H1 (cell line): ENCODE measurements around the gene ZNF277. TPM values are rescaled to one million over a fixed set of nuclear protein-coding genes. Genes with fewer than 3 reads are reported as not detected.

Experiments used
- CTCF ChIA-PET: fragments of 300-600 bp; sonication (Branson Sonifier 250); formaldehyde crosslinking; loops from one replicate; lab custom pipeline; 2021; ENCODE audit not compliant: partially characterized antibody; lab: Charles Lee
- POLR2A ChIA-PET: fragments of 300-600 bp; sonication (Branson Sonifier 250); formaldehyde crosslinking; loops from one replicate; lab custom pipeline; 2021; ENCODE audit warnings: inconsistent platforms; ENCODE audit not compliant: partially characterized antibody; lab: Charles Lee
- DNase-seq, 2 experiments: peaks; one replicate each; pipeline versions ENCODE4 v3.0.0 to v3.0.0-alpha.2; 2010 to 2022; ENCODE audit warnings: low spot score in 2 of 2, low read depth in 1 of 2, mixed read lengths in 1 of 2
- FAIRE-seq: peaks from 2 replicates; lab custom pipeline; 2011; peaks lifted over from hg19 to GRCh38; lab: Jason Lieb, UNC
- H2AFZ ChIP-seq: 2 replicates; pipeline ENCODE4 v1.8.1; 2012; ENCODE audit warnings: low read length, inconsistent platforms
- H2AK5ac ChIP-seq: 2 replicates; pipeline ENCODE4 v1.6.1; 2013; ENCODE audit warnings: low read depth, low read length
- H2BK120ac ChIP-seq: replicated peaks from 2 replicates; pipeline ENCODE3; 2013; ENCODE audit warnings: low read depth, low read length, inconsistent platforms
- H2BK12ac ChIP-seq: 2 replicates; pipeline ENCODE4 v1.6.1; 2013; ENCODE audit warnings: low read depth, low read length
- H2BK15ac ChIP-seq: 2 replicates; pipeline ENCODE4 v1.6.1; 2013; ENCODE audit warnings: low read length
- H2BK20ac ChIP-seq: 2 replicates; pipeline ENCODE4 v1.6.1; 2013; ENCODE audit warnings: low read length
- H2BK5ac ChIP-seq: 2 replicates; pipeline ENCODE4 v1.6.1; 2013; ENCODE audit warnings: low read depth, low read length
- H3K14ac ChIP-seq: 2 replicates; pipeline ENCODE4 v1.6.1; 2013; ENCODE audit warnings: inconsistent platforms; ENCODE audit not compliant: insufficient read length
- H3K18ac ChIP-seq: 2 replicates; pipeline ENCODE4 v1.6.1; 2013; ENCODE audit warnings: low read length; ENCODE audit errors: extremely low read depth
- H3K23ac ChIP-seq: 2 replicates; pipeline ENCODE4 v1.6.1; 2013; ENCODE audit warnings: inconsistent platforms; ENCODE audit not compliant: insufficient read length
- H3K23me2 ChIP-seq: 2 replicates; pipeline ENCODE4 v1.6.1; 2013; ENCODE audit warnings: low read depth, low read length
- H3K27ac ChIP-seq: 2 replicates; pipeline ENCODE4 v1.6.1; 2011; ENCODE audit warnings: low read depth, low read length, inconsistent platforms
- H3K27me3 ChIP-seq, 4 experiments: replicated peaks in 1 of 4; 1 replicate in 1 of 4; 2 replicates in 3 of 4; pipeline versions ENCODE4 v1.6.1 to v1.8.1; 2011 to 2013; ENCODE audit warnings: low read length in 3 of 4, mild to moderate bottlenecking in 3 of 4, inconsistent platforms in 2 of 4, mixed read lengths in 2 of 4, moderate library complexity in 1 of 4; ENCODE audit not compliant: control insufficient read depth in 3 of 4, insufficient read depth in 3 of 4; ENCODE audit errors: extremely low read depth in 1 of 4
- H3K36me3 ChIP-seq, 4 experiments: 2 replicates each; pipeline versions ENCODE4 v1.6.1 to v1.8.1; 2011 to 2013; ENCODE audit warnings: mild to moderate bottlenecking in 4 of 4, low read length in 3 of 4, moderate library complexity in 2 of 4, control low read depth in 1 of 4, inconsistent platforms in 1 of 4; ENCODE audit not compliant: insufficient read depth in 4 of 4, control insufficient read depth in 2 of 4
- H3K4ac ChIP-seq: replicated peaks from 2 replicates; pipeline ENCODE3; 2013; ENCODE audit warnings: low read length, low read depth, mixed read lengths, inconsistent platforms; ENCODE audit not compliant: insufficient read length
- H3K4me1 ChIP-seq, 4 experiments: replicated peaks in 1 of 4; 1 replicate in 1 of 4; 2 replicates in 3 of 4; pipeline versions ENCODE4 v1.6.1 to v1.8.1; 2011 to 2013; ENCODE audit warnings: low read length in 3 of 4, inconsistent platforms in 2 of 4, mixed read lengths in 1 of 4; ENCODE audit not compliant: insufficient read depth in 4 of 4, control insufficient read depth in 3 of 4
- H3K4me2 ChIP-seq, 2 experiments: 2 replicates each; pipeline versions ENCODE4 v1.6.1 to v1.8.1; 2011 to 2013; ENCODE audit warnings: low read depth in 2 of 2, low read length in 2 of 2, control low read depth in 1 of 2, inconsistent platforms in 1 of 2, mild to moderate bottlenecking in 1 of 2; ENCODE audit not compliant: insufficient read depth in 1 of 2
- H3K4me3 ChIP-seq, 4 experiments: fragments of 200-600, 300-600 bp in 1 of 4; sonication (generic), shearing (Covaris generic), sonication (Bioruptor Twin) in 1 of 4; 2 replicates each; pipeline versions ENCODE4 v1.5.1 to v1.8.1; 2011 to 2016; ENCODE audit warnings: low read length in 4 of 4, low read depth in 3 of 4, control low read depth in 2 of 4, inconsistent platforms in 2 of 4, mild to moderate bottlenecking in 2 of 4, mixed read lengths in 1 of 4, moderate library complexity in 1 of 4; ENCODE audit not compliant: insufficient read depth in 2 of 4; ENCODE audit errors: extremely low read depth in 1 of 4
- H3K56ac ChIP-seq: replicated peaks from 2 replicates; pipeline ENCODE3; 2013; ENCODE audit warnings: low read depth, mild to moderate bottlenecking, mixed read lengths, low read length, inconsistent platforms; ENCODE audit not compliant: insufficient read length
- H3K79me1 ChIP-seq: 2 replicates; pipeline ENCODE4 v1.6.1; 2013; ENCODE audit warnings: low read depth, low read length, control low read depth
- H3K79me2 ChIP-seq, 2 experiments: 2 replicates each; pipeline versions ENCODE4 v1.6.1 to v1.8.1; 2012 to 2013; ENCODE audit warnings: low read length in 2 of 2, mild to moderate bottlenecking in 2 of 2, inconsistent platforms in 1 of 2; ENCODE audit not compliant: insufficient read depth in 2 of 2, control insufficient read depth in 1 of 2
- H3K9ac ChIP-seq, 4 experiments: replicated peaks in 1 of 4; 1 replicate in 1 of 4; 2 replicates in 3 of 4; pipeline versions ENCODE4 v1.6.1 to v1.8.1; 2011 to 2013; ENCODE audit warnings: low read depth in 3 of 4, low read length in 3 of 4, control low read depth in 2 of 4, mild to moderate bottlenecking in 2 of 4, moderate library complexity in 2 of 4, inconsistent platforms in 1 of 4; ENCODE audit errors: extremely low read depth in 1 of 4
- H3K9me3 ChIP-seq, 2 experiments: 2 replicates each; pipeline versions ENCODE4 v1.6.1 to v1.8.1; 2012 to 2013; ENCODE audit warnings: mild to moderate bottlenecking in 2 of 2, moderate library complexity in 2 of 2, control low read depth in 1 of 2, inconsistent platforms in 1 of 2, low read depth in 1 of 2, low read length in 1 of 2, mixed read lengths in 1 of 2; ENCODE audit not compliant: insufficient read depth in 2 of 2
- H4K20me1 ChIP-seq, 2 experiments: replicated peaks in 1 of 2; 2 replicates each; pipeline versions ENCODE3 to v1.8.1; 2011 to 2013; ENCODE audit warnings: inconsistent platforms in 2 of 2, low read length in 2 of 2, mild to moderate bottlenecking in 1 of 2; ENCODE audit not compliant: insufficient read depth in 2 of 2, control insufficient read depth in 1 of 2
- H4K5ac ChIP-seq: 2 replicates; pipeline ENCODE4 v1.6.1; 2013; ENCODE audit warnings: low read length, low read depth, mixed read lengths, inconsistent platforms; ENCODE audit not compliant: insufficient read length
- H4K8ac ChIP-seq: 2 replicates; pipeline ENCODE4 v1.8.0; 2013; ENCODE audit warnings: mild to moderate bottlenecking, moderate library complexity, low read length, inconsistent platforms; ENCODE audit not compliant: insufficient read depth; ENCODE audit errors: extremely low read depth
- H4K91ac ChIP-seq: replicated peaks from 2 replicates; pipeline ENCODE3; 2013; ENCODE audit warnings: low read length, mixed read lengths, inconsistent platforms; ENCODE audit not compliant: insufficient read length
- CTBP2 ChIP-seq: IDR thresholded peaks from 2 replicates; pipeline ENCODE4 v1.7.0; 2011; ENCODE audit warnings: borderline replicate concordance, mild to moderate bottlenecking, moderate library complexity, mixed read lengths, low read length; ENCODE audit not compliant: insufficient read depth, insufficient read length
- HDAC6 ChIP-seq: IDR thresholded peaks from one replicate; pipeline ENCODE4 v1.7.1; 2012; ENCODE audit warnings: low read depth, mild to moderate bottlenecking, inconsistent platforms, low read length, moderate library complexity
- WGBS, 2 experiments: shearing (Covaris generic) in 1 of 2; methylation state at CpG; one replicate each; pipeline versions ENCODE4 v1.1.6 to v1.1.7; 2013 to 2015; ENCODE audit warnings: low lambda C conversion rate in 2 of 2, mixed read lengths in 2 of 2, inconsistent platforms in 1 of 2, low coverage in 1 of 2, missing lambda C conversion rate in 1 of 2; ENCODE audit not compliant: insufficient replicate concordance in 2 of 2, insufficient coverage in 1 of 2, insufficient read length in 1 of 2; ENCODE audit errors: extremely low coverage in 1 of 2, missing lambda C conversion rate in 1 of 2; 5-methylcytosine and 5-hydroxymethylcytosine counted together
- polyA plus RNA-seq, 7 experiments: library from polyadenylated mRNA; depleted of rRNA in 3 of 7; stranded (reverse) in 5 of 7; unstranded in 2 of 7; fragments of >200 nt in 5 of 7; fragments of 200-250 nt in 2 of 7; gene quantifications; 1 replicate in 5 of 7; 2 replicates in 1 of 7; 4 replicates in 1 of 7; pipeline versions ENCODE4 v1.2.1 to v1.2.3, GENCODE V29; 2011 to 2013; ENCODE audit warnings: missing spikeins in 2 of 7, mixed read lengths in 2 of 7
- total RNA-seq: library from RNA; stranded (reverse); fragmentation: NEBNext Ultra II Directional; extraction: Animal tissue kit (Norgen Biotek cat#: 25700); gene quantifications from 2 replicates; pipeline ENCODE4 v1.2.1, GENCODE V29; 2021

Gene ZNF277
- total and polyA plus RNA-seq, 2 of the 8 experiments (the other 6 are each of a cell fraction or from before 2014, with no cell fraction given) = 5.1 to 21.7 TPM

DNA sequence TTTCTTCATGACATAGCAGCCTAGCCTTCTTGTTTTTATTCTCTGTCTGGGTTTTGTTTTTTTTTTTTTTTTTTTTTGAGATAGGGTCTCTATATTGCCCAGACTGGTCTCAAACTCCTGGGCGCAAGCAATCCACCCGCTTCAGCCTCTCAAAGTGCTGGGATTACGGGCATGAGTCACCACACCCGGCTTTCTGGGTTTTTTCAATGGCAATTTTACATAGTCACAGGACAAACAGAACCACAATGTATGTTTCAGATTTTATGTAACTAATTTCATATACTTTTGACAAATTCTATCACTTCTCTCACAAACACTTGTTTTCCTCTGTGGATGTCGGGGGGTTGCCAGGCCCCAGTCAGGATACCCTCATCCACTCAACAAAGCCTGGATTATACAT is 16.8 kb upstream of the ZNF277 start:
- H3K79me2 ChIP-seq = peaks cover 0 to 57% of the 10 kb centered on the region in 2 experiments; a peak in 2 of 4 replicates
- H3K9ac ChIP-seq = no peak overlapping the region
- H4K91ac ChIP-seq = no peak overlapping the region
- ChIA-PET CTCF (no interaction called here), POLR2A (no interaction called here)
- no peak overlapping the region for H3K56ac ChIP-seq
- no peak overlapping the region for H3K14ac ChIP-seq
- WGBS, 2 experiments = 89% methylated on average over 4 of the region's 5 CpGs; no CpG with 5 or more reads in 1 of the 2 experiments
- no peak overlapping the region for H4K5ac ChIP-seq
- H2AK5ac ChIP-seq = no peak overlapping the region
- H3K27me3 ChIP-seq = no peaks in the 10 kb centered on the region
- H4K20me1 ChIP-seq = peaks cover 0 to 4% of the 10 kb centered on the region in 2 experiments
- no peak overlapping the region for H2AFZ ChIP-seq
- no peak overlapping the region for H3K4me3 ChIP-seq
- no peak overlapping the region for H3K4me2 ChIP-seq
- no peaks in the 10 kb centered on the region; the same call in none of the 2 replicates for H3K79me1 ChIP-seq
- H3K23ac ChIP-seq = no peak overlapping the region
- H3K27ac ChIP-seq = no peak overlapping the region
- TF ChIP-seq HDAC6 (no peak), CTBP2 (no peak)
- 0 out of 2 replicates have a peak overlapping the region, but pooled peaks have one; percentile 19 for H2BK12ac ChIP-seq
- DNase-seq = no peak
- peaks cover 0 to 6% (median 0%) of the 10 kb centered on the region in 4 experiments; a peak in 1 of 7 replicates for H3K4me1 ChIP-seq
- H3K18ac ChIP-seq = no peak overlapping the region
- no peak overlapping the region for H2BK15ac ChIP-seq
- no peaks in the 10 kb centered on the region for H3K23me2 ChIP-seq
- H2BK120ac ChIP-seq = no peak overlapping the region
- H2BK20ac ChIP-seq = no peak overlapping the region
- H3K36me3 ChIP-seq = no peaks in the 10 kb centered on the region
- FAIRE-seq = no peak
- H3K9me3 ChIP-seq = no peaks in the 10 kb centered on the region
- no peak overlapping the region for H3K4ac ChIP-seq
- H4K8ac ChIP-seq = no peak overlapping the region
- no peak overlapping the region for H2BK5ac ChIP-seq
